Measurements from ENCODE around the gene GRAP. TPM values are rescaled to one million over a fixed set of nuclear protein-coding genes. Genes with fewer than 3 reads are reported as not detected.

GRAP gene
- total and polyA plus RNA-seq, 2 experiments from 2014 or later = 0.24 TPM; not detected in 1

DNA sequence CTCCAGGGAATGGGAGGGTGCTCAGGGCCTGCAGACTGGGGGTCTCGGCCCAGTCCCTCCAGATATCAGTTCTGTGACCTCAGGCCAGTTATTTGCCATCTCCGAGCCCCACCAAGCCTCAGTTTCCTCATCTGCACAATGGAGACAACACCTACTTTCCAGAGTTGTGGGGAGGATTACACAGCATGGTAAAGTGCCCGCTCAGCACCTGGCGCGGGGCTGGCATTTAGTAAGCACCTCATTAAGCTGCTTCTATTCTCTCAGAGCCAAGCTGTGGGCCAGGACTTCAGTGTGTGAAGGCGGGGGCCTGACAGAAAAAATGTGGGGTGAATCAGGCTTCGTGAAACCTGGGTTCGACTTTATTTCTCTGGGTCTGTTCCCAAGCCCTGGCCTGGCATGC, 47.4 kb downstream of the GRAP start (continued):
- TF ChIP-seq ZNF462 (CRISPR knock-in tag; IDR thresholded peaks at IDR 0.05) (no peak), REST (IDR thresholded peaks at IDR 0.05; ENCODE audit: unreplicated experiment) (no peak), ZNF331 (CRISPR knock-in tag; IDR thresholded peaks at IDR 0.05; ENCODE audit: low read depth) (no peak), CREB1 (CRISPR knock-in tag; IDR thresholded peaks at IDR 0.05; ENCODE audit: low read depth) (no peak)

- no peak overlapping the region for H3K4me3 Mint-ChIP-seq
- peaks cover 83% of the 10 kb centered on the region for H3K79me2 ChIP-seq (replicated peaks; ENCODE audit: insufficient read depth)
- H3F3A ChIP-seq (replicated peaks; ENCODE audit: low read depth) = no peaks in the 10 kb centered on the region
- H3K27me3 ChIP-seq (ENCODE audit: insufficient read depth) = no peaks in the 10 kb centered on the region
- no peak overlapping the region for H3K4me3 ChIP-seq
- H3K4me2 ChIP-seq = no peak overlapping the region
- H3K9me2 ChIP-seq (ENCODE audit: insufficient read depth) = no peaks in the 10 kb centered on the region
- H3K4me1 ChIP-seq (ENCODE audit: insufficient read depth) = peaks cover 2% of the 10 kb centered on the region; the same call in 1 of the 2 replicates
- ATAC-seq (no peak), DNase-seq (ENCODE audit: low spot score) (no peak)
- peaks cover 4% of the 10 kb centered on the region for H3K27me3 Mint-ChIP-seq (ENCODE audit: insufficient read depth, low read depth, poor library complexity)
- H3K36me3 Mint-ChIP-seq (ENCODE audit: low read depth) = peaks cover 42% of the 10 kb centered on the region
- no peak overlapping the region for H3K27ac ChIP-seq (ENCODE audit: low read depth)
- no peak overlapping the region for H3K27ac Mint-ChIP-seq
- peaks cover 6% of the 10 kb centered on the region; the same call in 1 of the 2 replicates for H3K36me3 ChIP-seq (ENCODE audit: insufficient read depth)
- H3K4me1 Mint-ChIP-seq = peaks cover 20% of the 10 kb centered on the region
- peaks cover 15% of the 10 kb centered on the region; the same call in 2 of the 3 replicates for H3K9me3 Mint-ChIP-seq
- no peak overlapping the region for H2AFZ ChIP-seq
- peaks cover 45% of the 10 kb centered on the region for H4K20me1 ChIP-seq (replicated peaks; ENCODE audit: insufficient read depth)
- no peak for TF ChIP-seq REST (IDR thresholded peaks at IDR 0.05; ENCODE audit: unreplicated experiment)
- TF ChIP-seq ZNF114 (CRISPR knock-in tag; IDR thresholded peaks at IDR 0.05) = no peak
- TF ChIP-seq POLR2AphosphoS5 (IDR thresholded peaks at IDR 0.05; ENCODE audit: low read depth) = no peak
These were observed 49.0 kb downstream of the GRAP start for GRCh38 chr17:18997650-18998196.

All from GM23338 (cell line).